ENCODE measurements around the gene TUBB2A. TPM values are rescaled to one million over a fixed set of nuclear protein-coding genes. Genes with fewer than 3 reads are reported as not detected.

Gene TUBB2A
- total and polyA plus RNA-seq, 2 of the 8 experiments (the other 6 are each of a cell fraction or from before 2014, with no cell fraction given): 315 to 330 TPM

GRCh38 chr6:3120765-3121089 is 36.6 kb downstream of the TUBB2A start:
- DNase-seq (ENCODE audit: low read depth in 1 of 2, low spot score in 2 of 2) (no peak), FAIRE-seq (no peak)
- Histone ChIP-seq H3K36me3 (ENCODE audit: control insufficient read depth in 2 of 4, insufficient read depth in 4 of 4, low read length in 3 of 4) (no peaks in the 10 kb centered on the region; a peak in 1 of 8 replicates), H4K8ac (ENCODE audit: extremely low read depth, insufficient read depth, low read length) (no peak overlapping the region), H2BK120ac (replicated peaks; ENCODE audit: low read depth, low read length) (no peak overlapping the region), H2BK12ac (ENCODE audit: low read depth, low read length) (no peak overlapping the region), H2BK20ac (ENCODE audit: low read length) (no peak overlapping the region), H4K91ac (replicated peaks; ENCODE audit: insufficient read length, low read length) (no peak overlapping the region), H3K23ac (ENCODE audit: insufficient read length) (no peak overlapping the region), H3K79me1 (ENCODE audit: low read depth, low read length) (no peaks in the 10 kb centered on the region), H3K56ac (replicated peaks; ENCODE audit: insufficient read length, low read depth, low read length) (no peak overlapping the region), H3K4ac (replicated peaks; ENCODE audit: insufficient read length, low read depth, low read length) (no peak overlapping the region), H2BK15ac (ENCODE audit: low read length) (no peak overlapping the region), H3K4me1 (replicated peaks in 1 of 4; ENCODE audit: control insufficient read depth in 3 of 4, insufficient read depth in 4 of 4, low read length in 3 of 4) (peaks cover 0 to 10% (median 2%) of the 10 kb centered on the region in 4 experiments; a peak in 4 of 7 replicates), H2BK5ac (ENCODE audit: low read depth, low read length) (no peak overlapping the region), H3K4me3 (ENCODE audit: extremely low read depth in 1 of 4, insufficient read depth in 2 of 4, low read depth in 3 of 4, low read length in 4 of 4) (no peak overlapping the region), H3K27ac (ENCODE audit: low read depth, low read length) (no peak overlapping the region), H3K9ac (replicated peaks in 1 of 4; ENCODE audit: extremely low read depth in 1 of 4, low read depth in 3 of 4, low read length in 3 of 4) (no peak overlapping the region), H4K5ac (ENCODE audit: insufficient read length, low read depth, low read length) (no peak overlapping the region), H3K18ac (ENCODE audit: extremely low read depth, low read length) (no peak overlapping the region), H2AFZ (ENCODE audit: low read length) (no peak overlapping the region), H4K20me1 (replicated peaks in 1 of 2; ENCODE audit: control insufficient read depth in 1 of 2, insufficient read depth in 2 of 2, low read length in 2 of 2) (peaks cover 0 to 2% of the 10 kb centered on the region in 2 experiments), H3K23me2 (ENCODE audit: low read depth, low read length) (peaks cover 2% of the 10 kb centered on the region; the same call in 1 of the 2 replicates), H3K4me2 (ENCODE audit: insufficient read depth in 1 of 2, low read depth in 2 of 2, low read length in 2 of 2) (no peak overlapping the region), H3K9me3 (ENCODE audit: insufficient read depth in 2 of 2, low read depth in 1 of 2, low read length in 1 of 2) (no peaks in the 10 kb centered on the region), H2AK5ac (ENCODE audit: low read depth, low read length) (no peak overlapping the region), H3K27me3 (replicated peaks in 1 of 4; ENCODE audit: control insufficient read depth in 3 of 4, extremely low read depth in 1 of 4, insufficient read depth in 3 of 4, low read length in 3 of 4) (no peaks in the 10 kb centered on the region), H3K79me2 (ENCODE audit: control insufficient read depth in 1 of 2, insufficient read depth in 2 of 2, low read length in 2 of 2) (peaks cover 0 to 8% of the 10 kb centered on the region in 2 experiments; a peak in 2 of 4 replicates), H3K14ac (ENCODE audit: insufficient read length) (no peak overlapping the region)
- TF ChIP-seq TCF12 (IDR thresholded peaks at IDR 0.05; ENCODE audit: low read depth, low read length) (no peak), SIRT6 (IDR thresholded peaks at IDR 0.05; ENCODE audit: low read length) (no peak)
- 81% methylated on average over 5 of the region's 5 CpGs; no CpG with 5 or more reads in 1 of the 2 experiments for WGBS, 2 experiments (ENCODE audit: extremely low coverage in 1 of 2, insufficient coverage in 1 of 2, insufficient read length in 1 of 2, insufficient replicate concordance in 2 of 2, low coverage in 1 of 2, low lambda C conversion rate in 2 of 2, missing lambda C conversion rate in 1 of 2)
- POLR2A ChIA-PET (ENCODE audit: partially characterized antibody): interaction anchor here (1.1 to 2.0 kb wide), 5 partner anchors 11 to 126 kb away, joined by 3 to 6 read pairs (median 5); no protein-coding TSS in a partner anchor
- CTCF ChIA-PET (ENCODE audit: partially characterized antibody): interaction anchor here (0.9 to 5.3 kb wide), 6 partner anchors 11 to 131 kb away, joined by 3 to 29 read pairs (median 4); no protein-coding TSS in a partner anchor
